ENCODE results near the gene STARD3. TPM values are rescaled to one million over a fixed set of nuclear protein-coding genes. Genes with fewer than 3 reads are reported as not detected.

STARD3 gene
- total and polyA plus RNA-seq, 2 donors from 2014 or later = 32.1 to 47.6 TPM

- Histone ChIP-seq H3K9ac (ENCODE audit: low read length in 3 of 3) (no peak overlapping the region), H3K27ac (ENCODE audit: low read depth in 2 of 2, low read length in 2 of 2) (peak overlapping the region; percentile 70 to 91), H3K9me3 (ENCODE audit: control insufficient read depth in 2 of 3, insufficient read depth in 1 of 3, low read length in 3 of 3) (no peaks in the 10 kb centered on the region), H3K4me3 (ENCODE audit: low read length in 3 of 3) (no peak overlapping the region), H3K27me3 (ENCODE audit: control insufficient read depth, insufficient read depth, low read length) (no peaks in the 10 kb centered on the region), H3K4me1 (ENCODE audit: control insufficient read depth in 2 of 3, insufficient read depth in 2 of 3, low read depth in 1 of 3, low read length in 3 of 3) (peaks cover 0 to 47% (median 32%) of the 10 kb centered on the region in 3 donors), H3K36me3 (ENCODE audit: control insufficient read depth in 2 of 3, insufficient read depth in 3 of 3, low read length in 3 of 3) (peaks cover 0 to 5% (median 2%) of the 10 kb centered on the region in 3 donors)
- no peak for TF ChIP-seq CTCF (IDR thresholded peaks at IDR 0.05; ENCODE audit: borderline replicate concordance, extremely low read depth, insufficient read depth)
- peak in 2 of 5 donors; percentile 43 to 66 for DNase-seq
- no peak for FAIRE-seq
- intact Hi-C loops (cut with DNase I) = no loop called here
Observed at GRCh38 chr17:39678340-39679116, 41.6 kb downstream of the STARD3 start.

GRCh38 chr17:39679521-39680192 lies 42.7 kb downstream of the STARD3 start:
- H3K4me1 ChIP-seq (ENCODE audit: control insufficient read depth in 2 of 3, insufficient read depth in 2 of 3, low read depth in 1 of 3, low read length in 3 of 3) = peaks cover 0 to 42% (median 28%) of the 10 kb centered on the region in 3 donors
- no peak for FAIRE-seq
- H3K9me3 ChIP-seq (ENCODE audit: control insufficient read depth in 2 of 3, insufficient read depth in 1 of 3, low read length in 3 of 3) = no peaks in the 10 kb centered on the region
- no peak for TF ChIP-seq CTCF (IDR thresholded peaks at IDR 0.05; ENCODE audit: borderline replicate concordance, extremely low read depth, insufficient read depth)
- no peak overlapping the region for H3K4me3 ChIP-seq (ENCODE audit: low read length in 3 of 3)
- H3K36me3 ChIP-seq (ENCODE audit: control insufficient read depth in 2 of 3, insufficient read depth in 3 of 3, low read length in 3 of 3) = peaks cover 0 to 5% (median 2%) of the 10 kb centered on the region in 3 donors
- H3K9ac ChIP-seq (ENCODE audit: low read length in 3 of 3) = peak overlapping the region in 1 of 3 donors; percentile 55
- intact Hi-C loops (cut with DNase I) = no loop called here
- peak overlapping the region; percentile 48 to 67 for H3K27ac ChIP-seq (ENCODE audit: low read depth in 2 of 2, low read length in 2 of 2)
- H3K27me3 ChIP-seq (ENCODE audit: control insufficient read depth, insufficient read depth, low read length) = no peaks in the 10 kb centered on the region
- peak in 1 of 5 donors; percentile 52 for DNase-seq

GRCh38 chr17:39683295-39683939 lies 46.5 kb downstream of the STARD3 start:
- Histone ChIP-seq H3K4me1 (ENCODE audit: control insufficient read depth in 2 of 3, insufficient read depth in 2 of 3, low read depth in 1 of 3, low read length in 3 of 3) (peaks cover 0 to 18% (median 14%) of the 10 kb centered on the region in 3 donors), H3K36me3 (ENCODE audit: control insufficient read depth in 2 of 3, insufficient read depth in 3 of 3, low read length in 3 of 3) (peaks cover 0 to 5% (median 2%) of the 10 kb centered on the region in 3 donors), H3K27me3 (ENCODE audit: control insufficient read depth, insufficient read depth, low read length) (no peaks in the 10 kb centered on the region), H3K9ac (ENCODE audit: low read length in 3 of 3) (no peak overlapping the region), H3K9me3 (ENCODE audit: control insufficient read depth in 2 of 3, insufficient read depth in 1 of 3, low read length in 3 of 3) (no peaks in the 10 kb centered on the region), H3K4me3 (ENCODE audit: low read length in 3 of 3) (no peak overlapping the region), H3K27ac (ENCODE audit: low read depth in 2 of 2, low read length in 2 of 2) (no peak overlapping the region)
- FAIRE-seq (no peak), DNase-seq (peak in 1 of 5 donors; percentile 31)
- intact Hi-C loops (cut with DNase I) = no loop called here
- TF ChIP-seq CTCF (IDR thresholded peaks at IDR 0.05; ENCODE audit: borderline replicate concordance, extremely low read depth, insufficient read depth) = no peak

All from kidney (tissue), 14 donors.